GM13976 (cell line): ENCODE results near the gene PSME3IP1.

ENCODE experiments used
- DNase-seq: peaks from one replicate; pipeline ENCODE4 v3.0.0; 2012; ENCODE audit warnings: low spot score
- CTCF ChIP-seq: IDR thresholded peaks from 2 replicates; pipeline ENCODE4 v1.5.1; 2012; ENCODE audit warnings: borderline replicate concordance, mild to moderate bottlenecking; ENCODE audit not compliant: insufficient read depth; ENCODE audit errors: extremely low read depth, missing control alignments, control extremely low read depth
- in situ Hi-C: fragments of 300-500 bp; cut with MboI; formaldehyde crosslinking; loops from one replicate; pipeline ENCODE4 v1.12.0; 2022; ENCODE audit warnings: low sequenced_read_pairs, mixed read lengths, inconsistent platforms; ENCODE audit not compliant: unreplicated experiment

Gene PSME3IP1

DNA sequence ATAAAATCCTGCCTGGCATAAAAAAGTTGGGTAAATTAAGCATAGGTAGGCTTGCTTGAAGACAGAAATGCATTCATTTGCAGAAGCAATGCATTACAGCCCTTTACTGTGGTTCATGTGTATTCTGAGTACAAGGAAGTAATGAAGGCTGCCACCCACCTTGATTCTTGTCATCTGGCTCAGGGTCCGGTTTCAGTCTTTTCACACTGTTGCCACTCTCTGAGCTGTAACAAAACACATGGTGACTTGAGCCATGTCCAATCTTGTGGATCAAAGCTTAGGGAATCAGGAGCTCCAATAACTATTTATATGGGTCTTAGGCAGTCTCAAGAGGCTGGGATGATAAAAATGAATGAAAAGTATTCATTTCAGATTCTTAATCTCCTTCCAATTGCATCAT, 22.0 kb downstream of the PSME3IP1 start:
- in situ Hi-C loops, result loop anchor here (10.0 kb wide), 1 partner anchor 69 kb away; the partner anchor contains the start of gene CPNE2
- DNase-seq, result no peak

DNA sequence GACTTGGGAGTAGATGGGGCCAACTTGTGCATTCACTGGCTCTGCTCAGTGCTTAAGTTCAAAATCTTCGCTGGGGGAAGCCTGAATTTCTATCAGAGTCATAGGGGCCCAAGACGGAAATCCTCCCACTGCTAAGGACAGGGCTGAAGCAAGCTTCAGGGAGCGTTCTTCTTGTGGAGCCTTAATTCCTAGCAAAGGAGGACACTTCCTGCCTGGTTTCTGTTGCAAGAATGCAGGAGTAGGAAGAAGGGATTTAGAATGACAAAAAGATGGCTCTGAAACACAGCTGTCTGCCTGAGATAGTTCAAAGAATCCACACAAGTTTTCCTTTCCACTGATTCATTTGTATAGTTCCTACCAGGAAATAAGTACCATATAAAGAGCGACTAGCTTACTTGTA, 26.4 kb downstream of the PSME3IP1 start:
- in situ Hi-C loops, result no loop called here
- DNase-seq, result no peak
- TF ChIP-seq CTCF, result no peak

More for the DNA sequence above, 22.0 kb downstream of the PSME3IP1 start:
- TF ChIP-seq CTCF, result no peak

GRCh38 chr16:57157533-57157932, 28.3 kb downstream of the PSME3IP1 start:
- in situ Hi-C loops, result no loop called here
- DNase-seq, result no peak
- TF ChIP-seq CTCF, result no peak

- no peak for DNase-seq
- in situ Hi-C loops, result no loop called here
- no peak for TF ChIP-seq CTCF
These were observed 29.5 kb downstream of the PSME3IP1 start for GRCh38 chr16:57156351-57156703.

GRCh38 chr16:57155702-57156350, 30.0 kb downstream of the PSME3IP1 start:
- no peak for DNase-seq
- TF ChIP-seq CTCF, result no peak
- in situ Hi-C loops, result no loop called here

GRCh38 chr16:57153841-57154240, 32.0 kb downstream of the PSME3IP1 start:
- DNase-seq, result no peak
- TF ChIP-seq CTCF, result no peak
- in situ Hi-C loops, result no loop called here
